Femur (tissue), 1 donor: Measurements from ENCODE around the gene B3GALT6.

Source experiments
- DNase-seq: peaks from one replicate; pipeline ENCODE4 v3.0.0-alpha.2; 2017

B3GALT6 gene

GRCh38 chr1:1267488-1268283, 35.6 kb downstream of the B3GALT6 start:
- DNase-seq: no peak

- no peak for DNase-seq
These were observed 36.2 kb downstream of the B3GALT6 start for GRCh38 chr1:1268284-1268682.

- DNase-seq: no peak
These were observed 38.8 kb downstream of the B3GALT6 start for GRCh38 chr1:1270813-1271212.

- DNase-seq: no peak
These were observed 40.5 kb downstream of the B3GALT6 start for GRCh38 chr1:1272341-1273208.

- DNase-seq: no peak
These were observed 41.1 kb downstream of the B3GALT6 start for GRCh38 chr1:1273209-1273511.

- DNase-seq: peak; percentile 96
These were observed 41.7 kb downstream of the B3GALT6 start, which contains the start of gene UBE2J2 for GRCh38 chr1:1273512-1274298. TSS of gene UBE2J2 (minus strand) at chr1:1273854. CDS start at chr1:1267992, 5,862 bp downstream.

- no peak for DNase-seq
These were observed 42.4 kb downstream of the B3GALT6 start for GRCh38 chr1:1274299-1274930.

- no peak for DNase-seq
These were observed 42.9 kb downstream of the B3GALT6 start for GRCh38 chr1:1274931-1275431.

GRCh38 chr1:1275836-1276235, 43.8 kb downstream of the B3GALT6 start:
- DNase-seq: no peak

GRCh38 chr1:1278620-1279019, 46.6 kb downstream of the B3GALT6 start:
- DNase-seq: no peak

- DNase-seq: no peak
These were observed 47.0 kb downstream of the B3GALT6 start for GRCh38 chr1:1279028-1279427.

- no peak for DNase-seq
These were observed 48.9 kb downstream of the B3GALT6 start for GRCh38 chr1:1280782-1281481.

GRCh38 chr1:1281533-1282321, 49.7 kb downstream of the B3GALT6 start:
- DNase-seq: no peak

- DNase-seq: no peak
These were observed 51.0 kb downstream of the B3GALT6 start for GRCh38 chr1:1282998-1283397.

- DNase-seq: peak; percentile 28
These were observed 51.8 kb downstream of the B3GALT6 start for GRCh38 chr1:1283821-1284220.
